GM21576 (cell line): ENCODE measurements around the gene PTP4A1.
"Not testable (repeated sequence)": the region's sequence is repeated elsewhere in the genome, so short reads cannot be mapped to it uniquely, and the experiment has no call there.

Source experiments
- ATAC-seq: cut with Tn5 transposase; IDR thresholded peaks from one replicate; pipeline ENCODE4 v1.9.1; 2021; ENCODE audit warnings: mild to moderate bottlenecking, moderate library complexity; ENCODE audit not compliant: unreplicated experiment

PTP4A1 gene

DNA sequence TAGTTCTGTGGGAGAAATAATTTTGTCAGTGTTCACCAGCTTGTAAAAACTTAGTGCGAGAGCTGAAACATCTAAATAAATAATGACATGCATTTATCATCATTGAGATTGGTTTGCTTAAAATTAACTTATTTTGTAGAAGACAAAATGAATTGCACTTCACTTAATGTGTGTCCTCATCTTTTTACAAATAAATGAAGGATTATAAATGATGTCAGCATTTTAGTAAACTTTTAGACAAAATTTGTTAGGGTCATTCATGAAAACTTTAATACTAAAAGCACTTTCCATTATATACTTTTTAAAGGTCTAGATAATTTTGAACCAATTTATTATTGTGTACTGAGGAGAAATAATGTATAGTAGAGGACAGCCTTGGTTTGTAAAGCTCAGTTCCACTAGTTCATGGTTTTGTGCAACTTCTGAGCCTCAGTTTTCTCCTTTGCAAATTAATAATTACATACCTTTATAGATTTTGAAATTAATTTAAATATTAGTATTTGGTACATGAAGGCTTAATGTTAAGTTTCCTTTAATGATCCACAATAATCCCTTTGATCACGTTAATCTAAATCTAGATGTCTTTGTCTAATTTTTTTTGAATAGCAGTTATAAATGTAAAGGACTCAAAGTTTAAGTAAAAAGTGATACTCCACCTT, 9.2 kb downstream of the PTP4A1 start:
- no peak for ATAC-seq

GRCh38 chr6:63582579-63583231, 10.4 kb downstream of the PTP4A1 start:
- ATAC-seq, result no peak

DNA sequence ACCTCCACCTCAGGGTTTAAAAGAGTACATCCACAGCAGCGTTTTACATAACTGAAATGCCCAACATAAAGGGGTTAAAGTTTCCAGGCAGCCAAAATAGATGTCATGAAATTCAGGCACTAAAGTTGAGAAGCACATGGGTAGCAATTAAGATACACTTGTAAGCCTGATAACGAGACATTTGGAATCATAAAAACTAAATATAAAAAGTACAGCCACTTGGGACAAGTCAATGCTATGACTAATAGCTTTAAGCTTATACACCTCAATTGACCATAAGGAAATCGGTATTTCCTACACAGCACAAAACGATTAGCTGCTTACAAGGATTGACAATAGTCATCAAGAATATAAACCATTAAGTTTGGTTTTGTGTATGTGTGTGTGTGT, 11.8 kb downstream of the PTP4A1 start:
- no peak for ATAC-seq

DNA sequence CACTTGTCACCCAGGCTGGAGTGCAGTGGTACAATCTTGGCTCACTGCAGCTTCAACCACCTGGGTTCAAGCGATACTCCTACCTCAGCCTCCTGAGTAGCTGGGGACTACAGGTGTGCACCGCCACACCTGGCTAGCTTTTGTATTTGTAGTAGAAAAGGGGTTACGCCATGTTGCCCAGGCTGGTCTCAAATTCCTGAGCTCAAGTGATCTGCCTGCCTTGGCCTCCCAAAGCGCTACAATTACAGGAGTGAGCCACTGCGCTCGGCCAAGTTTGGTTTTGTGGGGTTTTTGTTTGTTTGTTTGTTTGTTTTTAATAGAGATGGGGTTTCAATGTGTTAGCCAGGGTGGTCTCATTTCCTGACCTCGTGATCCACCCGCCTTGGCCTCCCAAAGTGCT, 12.3 kb downstream of the PTP4A1 start:
- no peak for ATAC-seq

DNA sequence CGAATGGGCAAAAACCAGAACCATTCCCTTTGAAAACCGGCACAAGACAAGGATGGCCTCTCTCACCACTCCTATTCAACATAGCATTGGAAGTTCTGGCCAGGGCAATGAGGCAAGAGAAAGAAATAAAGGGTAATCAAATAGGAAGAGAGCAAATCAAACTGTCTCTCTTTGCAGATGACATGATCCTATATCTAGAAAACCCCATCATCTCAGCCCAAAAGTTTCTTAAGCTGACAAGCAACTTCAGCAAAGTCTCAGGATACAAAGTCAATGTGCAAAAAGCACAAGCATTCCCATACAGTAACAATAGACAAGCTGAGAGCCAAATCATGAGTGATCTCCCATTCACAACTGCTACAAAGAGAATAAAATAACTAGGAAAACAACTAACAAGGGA, 13.4 kb downstream of the PTP4A1 start:
- not testable (repeated sequence) for ATAC-seq

GRCh38 chr6:63589952-63590411, 17.7 kb downstream of the PTP4A1 start:
- ATAC-seq, result no peak

DNA sequence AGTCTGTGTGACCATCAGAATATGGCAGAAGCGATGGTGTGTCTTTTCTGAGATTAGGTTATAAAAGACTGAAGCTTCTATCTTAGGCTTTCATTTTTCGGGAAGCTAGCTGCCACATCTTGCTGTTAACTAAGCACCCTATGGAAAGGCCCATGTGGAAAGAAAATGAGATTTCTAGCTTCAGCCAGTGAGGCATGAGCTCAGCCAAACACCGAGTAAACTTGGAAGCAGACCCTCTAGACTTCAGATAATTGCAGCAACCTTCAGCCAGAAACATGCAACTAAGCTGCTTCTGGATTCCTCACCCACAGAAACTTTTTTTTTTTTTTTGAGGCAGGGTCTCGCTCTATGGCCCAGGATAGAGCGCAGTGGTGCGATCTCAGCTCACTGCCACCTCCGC, 20.6 kb downstream of the PTP4A1 start:
- ATAC-seq, result no peak

- ATAC-seq, result no peak
These were observed 25.1 kb downstream of the PTP4A1 start for GRCh38 chr6:63597141-63598048.

DNA sequence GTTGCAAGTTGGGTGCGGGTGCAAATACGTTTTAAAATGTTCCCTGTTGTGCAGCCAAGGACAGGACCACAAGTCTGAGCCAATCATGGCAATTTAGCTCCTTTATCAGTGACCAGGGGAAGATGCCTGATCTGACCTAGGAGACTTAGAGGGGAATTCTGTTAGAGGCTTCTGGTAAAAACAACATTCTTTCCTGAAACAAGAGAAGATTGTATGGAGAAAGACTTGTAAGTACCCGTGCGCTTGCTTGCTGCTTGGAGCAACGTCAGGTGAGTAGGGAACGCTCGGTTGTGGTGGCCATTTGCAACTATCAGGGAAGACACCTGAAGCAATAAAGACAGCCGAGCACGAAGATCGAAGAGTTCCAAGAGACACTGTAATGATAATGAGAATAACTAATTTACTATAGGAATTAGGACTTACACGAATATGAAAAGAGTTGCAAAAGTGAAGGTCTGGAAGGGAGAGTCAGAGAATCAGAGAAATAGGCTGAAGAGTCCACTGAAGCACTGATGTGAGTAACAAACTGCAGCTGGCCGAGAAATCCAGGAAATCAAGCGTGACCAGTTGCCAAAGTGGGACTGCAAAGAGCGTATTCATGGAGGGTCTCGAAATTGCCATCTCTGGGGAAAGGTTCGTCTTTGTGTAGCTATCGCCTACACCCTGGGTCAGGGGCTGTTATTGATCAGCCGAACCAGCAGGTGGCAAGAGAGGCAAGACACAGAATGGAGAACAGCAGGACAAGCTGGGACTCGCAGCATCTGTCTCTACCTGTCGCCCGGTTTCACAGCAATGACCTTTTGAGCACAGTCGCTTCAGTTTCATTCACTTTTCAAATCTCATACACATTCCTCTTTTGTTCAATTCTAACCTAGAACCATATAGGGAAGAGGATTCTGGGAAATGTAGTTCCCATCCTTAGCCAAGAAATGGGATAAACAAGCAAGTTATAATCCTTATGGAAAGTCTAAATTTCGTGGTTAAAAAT, 26.1 kb downstream of the PTP4A1 start:
- peak; percentile 100 for ATAC-seq

DNA sequence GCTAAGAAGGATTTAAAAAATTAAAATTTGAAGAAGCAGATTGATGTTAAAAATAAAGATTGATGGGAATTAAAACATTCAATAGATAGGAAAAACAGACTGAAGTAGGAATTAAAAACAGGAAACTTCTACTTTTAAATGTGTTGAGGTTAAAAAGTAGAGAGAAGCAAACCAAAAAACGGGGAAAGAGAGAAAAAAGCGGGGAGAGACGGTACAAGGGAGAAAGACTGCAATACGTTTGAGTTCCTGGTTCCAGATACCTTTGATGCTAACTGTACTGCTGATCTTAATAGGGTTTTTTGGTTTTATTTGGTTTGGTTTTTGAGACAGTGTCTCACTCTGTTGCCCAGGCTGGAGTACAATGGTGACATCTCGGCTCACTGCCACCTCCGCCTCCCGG, 27.0 kb downstream of the PTP4A1 start:
- ATAC-seq, result no peak

GRCh38 chr6:63600136-63600535, 27.9 kb downstream of the PTP4A1 start:
- no peak for ATAC-seq

GRCh38 chr6:63609231-63609630, 37.0 kb downstream of the PTP4A1 start:
- no peak for ATAC-seq

- ATAC-seq, result no peak
These were observed 38.7 kb downstream of the PTP4A1 start for GRCh38 chr6:63610944-63611343.

DNA sequence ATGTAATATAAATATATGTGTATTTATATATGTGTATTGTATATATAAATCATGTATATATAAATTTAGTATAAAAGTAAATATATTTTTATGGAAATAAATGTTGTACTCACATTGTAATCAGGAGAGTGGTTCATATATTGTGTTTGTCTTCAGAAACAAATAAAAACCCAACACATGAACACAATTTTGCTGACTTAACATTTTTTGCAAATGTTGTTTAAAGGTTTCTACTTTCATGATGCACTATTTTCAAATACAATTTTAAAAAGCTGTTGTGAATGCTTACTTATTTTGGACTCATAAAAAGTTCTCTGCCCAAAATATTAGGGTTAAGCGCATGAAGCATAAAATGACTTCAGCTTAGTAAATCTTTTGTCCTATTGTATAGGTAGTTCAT, 39.3 kb downstream of the PTP4A1 start:
- ATAC-seq, result no peak

DNA sequence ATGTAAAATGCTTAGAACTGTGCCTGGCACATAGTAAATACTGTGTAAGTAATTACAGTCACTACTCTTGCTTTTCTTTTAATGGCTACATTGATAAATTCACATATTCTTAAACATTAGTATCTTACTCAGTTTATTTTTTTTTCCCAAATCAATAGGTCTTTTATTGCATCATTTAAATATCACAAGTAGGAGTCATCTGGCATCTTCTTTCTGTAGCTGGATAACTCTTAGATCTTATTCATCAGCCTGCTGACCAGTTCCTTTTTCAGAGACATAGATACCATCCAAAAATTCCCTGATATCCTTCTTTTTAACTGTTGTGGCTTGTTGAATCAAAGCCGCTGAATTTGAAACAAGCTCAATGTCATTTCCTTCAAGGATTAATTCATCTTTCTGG, 43.3 kb downstream of the PTP4A1 start:
- no peak for ATAC-seq
